Endothelial cell (in vitro differentiated cells): ENCODE measurements around the gene HTR3C. TPM values are rescaled to one million over a fixed set of nuclear protein-coding genes. Genes with fewer than 3 reads are reported as not detected.
"Not testable (repeated sequence)": the region's sequence is repeated elsewhere in the genome, so short reads cannot be mapped to it uniquely, and the experiment has no call there.

Experiments
- DNase-seq: peaks from one replicate; pipeline ENCODE4 v3.0.0; 2021; ENCODE audit warnings: low spot score
- H3K27ac Mint-ChIP-seq: one replicate; pipeline ENCODE4 v1.8.0; 2021; ENCODE audit warnings: mixed read lengths, inconsistent platforms; ENCODE audit not compliant: unreplicated experiment
- H3K27me3 Mint-ChIP-seq: one replicate; pipeline ENCODE4 v1.8.0; 2021; ENCODE audit warnings: mild to moderate bottlenecking, moderate library complexity, mixed read lengths, inconsistent platforms; ENCODE audit not compliant: unreplicated experiment
- H3K36me3 Mint-ChIP-seq: one replicate; pipeline ENCODE4 v1.8.0; 2021; ENCODE audit warnings: mild to moderate bottlenecking, low read depth, mixed read lengths, inconsistent platforms; ENCODE audit not compliant: unreplicated experiment
- H3K4me1 Mint-ChIP-seq: one replicate; pipeline ENCODE4 v1.8.0; 2021; ENCODE audit warnings: mild to moderate bottlenecking, mixed read lengths, inconsistent platforms; ENCODE audit not compliant: unreplicated experiment
- H3K4me3 Mint-ChIP-seq: one replicate; pipeline ENCODE4 v1.8.0; 2021; ENCODE audit warnings: mild to moderate bottlenecking, mixed read lengths, inconsistent platforms; ENCODE audit not compliant: unreplicated experiment
- H3K9me3 Mint-ChIP-seq: one replicate; pipeline ENCODE4 v1.8.0; 2021; ENCODE audit warnings: mixed read lengths, inconsistent platforms; ENCODE audit not compliant: unreplicated experiment
- total RNA-seq: library from RNA; stranded (reverse); fragmentation: NEBNext Ultra II Directional; extraction: Animal tissue kit (Norgen Biotek cat#: 25700); gene quantifications from one replicate; pipeline ENCODE4 v1.2.1, GENCODE V29; 2021; ENCODE audit not compliant: unreplicated experiment
- TF ChIP-seq, protein P1 (sequence below): fragments of 200-600 bp; sonication (generic); IDR thresholded peaks from one replicate; pipeline ENCODE4 v1.5.0; 2021; ENCODE audit warnings: antibody characterized with exemption; ENCODE audit not compliant: unreplicated experiment

The HTR3C gene
- total RNA-seq, 1 donor from 2014 or later, result not detected

DNA sequence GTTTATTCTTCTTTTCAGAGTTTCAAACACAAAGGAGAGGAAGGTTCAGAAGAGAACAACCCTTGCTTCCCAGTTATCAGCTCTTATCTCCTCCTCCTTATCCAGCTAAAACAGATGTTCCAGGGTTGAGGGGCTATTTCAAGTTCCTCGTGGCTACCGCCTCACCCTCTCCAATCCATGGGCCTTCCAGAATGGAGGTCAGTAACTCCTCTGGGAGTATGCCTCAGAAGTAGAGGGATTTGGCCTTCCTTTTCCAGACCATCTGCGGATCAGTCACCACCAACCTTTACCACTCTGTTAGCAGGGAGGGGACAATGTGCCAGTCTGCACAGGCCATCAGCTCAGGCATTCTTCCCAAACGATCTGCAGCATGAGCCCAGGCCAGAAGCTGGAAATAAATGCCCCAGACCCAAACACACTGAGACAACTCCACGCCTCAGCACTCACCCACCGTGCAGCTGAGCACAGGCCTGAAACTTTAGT is 14.8 kb downstream of the HTR3C start:
- no peak for DNase-seq
- Mint-ChIP-seq H3K4me3 (no peak overlapping the region), H3K36me3 (peaks cover 5% of the 10 kb centered on the region), H3K27me3 (peaks cover 1% of the 10 kb centered on the region), H3K27ac (peak overlapping the region; percentile 55), H3K9me3 (no peaks in the 10 kb centered on the region), H3K4me1 (no peaks in the 10 kb centered on the region)
- TF ChIP-seq, protein P1, sequence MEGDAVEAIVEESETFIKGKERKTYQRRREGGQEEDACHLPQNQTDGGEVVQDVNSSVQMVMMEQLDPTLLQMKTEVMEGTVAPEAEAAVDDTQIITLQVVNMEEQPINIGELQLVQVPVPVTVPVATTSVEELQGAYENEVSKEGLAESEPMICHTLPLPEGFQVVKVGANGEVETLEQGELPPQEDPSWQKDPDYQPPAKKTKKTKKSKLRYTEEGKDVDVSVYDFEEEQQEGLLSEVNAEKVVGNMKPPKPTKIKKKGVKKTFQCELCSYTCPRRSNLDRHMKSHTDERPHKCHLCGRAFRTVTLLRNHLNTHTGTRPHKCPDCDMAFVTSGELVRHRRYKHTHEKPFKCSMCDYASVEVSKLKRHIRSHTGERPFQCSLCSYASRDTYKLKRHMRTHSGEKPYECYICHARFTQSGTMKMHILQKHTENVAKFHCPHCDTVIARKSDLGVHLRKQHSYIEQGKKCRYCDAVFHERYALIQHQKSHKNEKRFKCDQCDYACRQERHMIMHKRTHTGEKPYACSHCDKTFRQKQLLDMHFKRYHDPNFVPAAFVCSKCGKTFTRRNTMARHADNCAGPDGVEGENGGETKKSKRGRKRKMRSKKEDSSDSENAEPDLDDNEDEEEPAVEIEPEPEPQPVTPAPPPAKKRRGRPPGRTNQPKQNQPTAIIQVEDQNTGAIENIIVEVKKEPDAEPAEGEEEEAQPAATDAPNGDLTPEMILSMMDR, result no peak

DNA sequence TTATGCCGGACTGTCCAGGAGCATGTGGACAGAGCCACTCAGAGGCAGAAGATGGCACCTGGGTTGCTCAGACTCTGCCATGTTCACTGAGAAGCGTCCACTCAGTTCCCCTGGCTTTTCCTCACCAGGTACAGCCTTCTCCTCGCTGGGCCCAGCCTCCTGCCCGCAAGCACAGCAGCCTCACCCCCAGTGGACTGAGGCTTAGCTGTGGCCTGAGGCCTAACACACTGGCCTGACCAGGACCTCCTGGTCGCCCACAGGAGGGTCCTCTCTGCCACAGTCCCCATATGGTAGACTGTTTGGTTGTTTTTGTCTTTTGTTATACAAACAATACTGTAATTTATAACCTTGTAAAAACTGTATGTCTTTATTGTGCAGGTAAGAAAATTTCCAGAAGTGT is 15.5 kb downstream of the HTR3C start:
- no peaks in the 10 kb centered on the region for H3K9me3 Mint-ChIP-seq
- H3K27me3 Mint-ChIP-seq, result peaks cover 1% of the 10 kb centered on the region
- H3K36me3 Mint-ChIP-seq, result peaks cover 5% of the 10 kb centered on the region
- TF ChIP-seq, protein P1, result no peak
- DNase-seq, result no peak
- no peaks in the 10 kb centered on the region for H3K4me1 Mint-ChIP-seq
- H3K27ac Mint-ChIP-seq, result no peak overlapping the region
- H3K4me3 Mint-ChIP-seq, result no peak overlapping the region

DNA sequence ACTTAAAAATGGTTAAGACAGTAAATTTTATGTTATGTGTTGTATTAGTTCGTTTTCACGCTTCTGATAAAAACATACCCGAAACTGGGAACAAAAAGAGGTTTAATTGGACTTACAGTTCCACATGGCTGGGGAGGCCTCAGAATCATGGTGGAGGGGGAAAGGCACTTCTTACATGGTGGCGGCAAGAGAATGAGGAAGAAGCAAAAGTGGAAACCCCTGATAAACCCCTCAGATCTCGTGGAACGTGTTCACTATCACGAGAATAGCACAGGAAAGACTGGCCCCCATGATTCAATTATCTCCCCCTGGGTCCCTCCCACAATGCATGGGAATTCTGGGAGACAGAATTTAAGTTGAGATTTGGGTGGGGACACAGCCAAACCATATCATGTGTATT is 18.3 kb downstream of the HTR3C start:
- H3K27ac Mint-ChIP-seq, H3K36me3 Mint-ChIP-seq, H3K4me1 Mint-ChIP-seq: not testable (repeated sequence)

DNA sequence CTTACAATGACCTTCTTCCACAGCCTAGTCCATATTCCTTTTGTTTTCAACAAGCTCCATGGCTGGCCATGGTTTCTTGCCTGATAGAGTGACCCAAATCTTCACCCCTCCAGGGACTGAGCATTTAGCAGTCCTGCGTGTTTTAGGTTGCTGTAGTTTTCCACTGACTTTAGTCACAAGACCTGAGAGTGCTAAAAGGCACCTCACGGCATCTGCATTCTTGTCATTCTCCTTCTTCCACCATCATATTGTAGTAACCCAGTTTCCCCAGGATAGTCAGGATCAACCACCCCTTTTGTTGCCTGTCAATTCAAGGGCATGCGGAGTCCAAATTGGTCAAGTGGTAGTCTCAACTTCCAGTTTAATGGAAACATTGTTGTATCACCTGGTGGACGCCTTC is 20.8 kb downstream of the HTR3C start:
- TF ChIP-seq, protein P1, result no peak
- H3K36me3 Mint-ChIP-seq, result peaks cover 5% of the 10 kb centered on the region
- H3K27ac Mint-ChIP-seq, result no peak overlapping the region
- no peak for DNase-seq
- peaks cover 4% of the 10 kb centered on the region for H3K27me3 Mint-ChIP-seq
- no peaks in the 10 kb centered on the region for H3K9me3 Mint-ChIP-seq
- H3K4me3 Mint-ChIP-seq, result no peak overlapping the region
- no peaks in the 10 kb centered on the region for H3K4me1 Mint-ChIP-seq

More for the DNA sequence above, 18.3 kb downstream of the HTR3C start:
- not testable (repeated sequence) for DNase-seq, H3K4me3 Mint-ChIP-seq, H3K9me3 Mint-ChIP-seq, H3K27me3 Mint-ChIP-seq

DNA sequence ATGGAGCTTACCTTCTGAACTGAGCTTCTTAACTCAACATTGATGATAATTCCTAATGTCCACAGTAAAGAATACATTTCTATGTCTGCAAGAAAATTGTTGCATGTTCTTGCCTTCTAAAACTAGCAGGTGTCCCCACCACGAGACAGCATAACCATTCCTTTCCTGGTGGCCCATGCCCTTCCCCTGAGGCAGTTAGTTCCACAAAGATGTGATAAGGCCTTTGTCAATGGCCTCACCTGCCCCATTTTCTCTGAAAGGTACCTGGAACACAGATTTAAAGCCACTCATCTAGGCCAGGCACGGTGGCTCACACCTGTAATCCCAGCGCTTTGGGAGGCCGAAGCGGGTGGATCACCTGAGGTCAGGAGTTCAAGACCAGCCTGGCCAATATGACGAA is 23.1 kb downstream of the HTR3C start:
- DNase-seq, result no peak

More for the DNA sequence above, 23.1 kb downstream of the HTR3C start:
- Mint-ChIP-seq H3K27me3 (peaks cover 5% of the 10 kb centered on the region), H3K27ac (no peak overlapping the region), H3K9me3 (no peaks in the 10 kb centered on the region), H3K36me3 (peaks cover 2% of the 10 kb centered on the region), H3K4me3 (no peak overlapping the region), H3K4me1 (no peaks in the 10 kb centered on the region)
- TF ChIP-seq, protein P1, result no peak
